HepG2 (cell line): ENCODE results near the gene RNF25. TPM values are rescaled to one million over a fixed set of nuclear protein-coding genes. Genes with fewer than 3 reads are reported as not detected.

ENCODE experiments used
- ARID2 ChIP-seq: sonication (generic); formaldehyde crosslinking; IDR thresholded peaks from 2 replicates; pipeline ENCODE4 v1.8.1; 2022; ENCODE audit warnings: mild to moderate bottlenecking, missing genetic modification reagents, borderline replicate concordance
- DR1 ChIP-seq: sonication (generic); formaldehyde crosslinking; IDR thresholded peaks from 2 replicates; pipeline ENCODE4 v1.8.0; 2021; ENCODE audit warnings: mild to moderate bottlenecking, missing genetic modification reagents, inconsistent platforms
- ELF1 ChIP-seq: sonication (generic); formaldehyde crosslinking; IDR thresholded peaks from 2 replicates; pipeline ENCODE4 v1.4.0; 2020; ENCODE audit warnings: missing genetic modification reagents
- FOSL2 ChIP-seq: sonication (generic); formaldehyde crosslinking; IDR thresholded peaks from 2 replicates; pipeline ENCODE4 v1.4.0; 2020; ENCODE audit warnings: missing genetic modification reagents
- FOXA3 ChIP-seq: IDR thresholded peaks from 2 replicates; pipeline ENCODE4 v1.6.1; 2016; ENCODE audit warnings: missing genetic modification reagents, missing compliant biosample characterization
- GLI4 ChIP-seq: sonication (generic); formaldehyde crosslinking; IDR thresholded peaks from 2 replicates; pipeline ENCODE4 v1.5.1; 2020; ENCODE audit warnings: missing genetic modification reagents, mild to moderate bottlenecking, moderate library complexity, borderline replicate concordance
- HMGXB4 ChIP-seq, 2 experiments: sonication (generic) in 1 of 2; formaldehyde crosslinking in 1 of 2; IDR thresholded peaks; 2 replicates each; pipeline versions ENCODE4 v1.4.0 to v1.6.1; 2018 to 2020; ENCODE audit warnings: missing genetic modification reagents in 2 of 2, borderline replicate concordance in 1 of 2, low read depth in 1 of 2, mild to moderate bottlenecking in 1 of 2, missing biosample characterization in 1 of 2
- IRF2 ChIP-seq: IDR thresholded peaks from 2 replicates; pipeline ENCODE4 v1.6.1; 2018; ENCODE audit warnings: missing genetic modification reagents, missing compliant biosample characterization
- MTERF4 ChIP-seq: sonication (generic); formaldehyde crosslinking; IDR thresholded peaks from 2 replicates; pipeline ENCODE4 v1.8.0; 2023; ENCODE audit warnings: mild to moderate bottlenecking, missing genetic modification reagents
- MXD1 ChIP-seq: sonication (generic); formaldehyde crosslinking; IDR thresholded peaks from 2 replicates; pipeline ENCODE4 v1.4.0; 2020; ENCODE audit warnings: mild to moderate bottlenecking, missing genetic modification reagents
- NFYC ChIP-seq: IDR thresholded peaks from 2 replicates; pipeline ENCODE4 v1.6.1; 2016; ENCODE audit warnings: missing genetic modification reagents, missing compliant biosample characterization
- NR2F1 ChIP-seq, 2 experiments: fragments of 450-650 bp in 1 of 2; formaldehyde crosslinking in 1 of 2; IDR thresholded peaks; 2 replicates each; pipeline versions ENCODE4 v1.5.0 to v1.6.1; 2016 to 2020; ENCODE audit warnings: mild to moderate bottlenecking in 1 of 2, missing compliant biosample characterization in 1 of 2, missing genetic modification reagents in 1 of 2, moderate library complexity in 1 of 2
- SNAPC2 ChIP-seq: sonication (generic); formaldehyde crosslinking; IDR thresholded peaks from 2 replicates; pipeline ENCODE4 v1.8.1; 2022; ENCODE audit warnings: mild to moderate bottlenecking, missing genetic modification reagents
- SP140L ChIP-seq: sonication (generic); formaldehyde crosslinking; IDR thresholded peaks from 2 replicates; pipeline ENCODE4 v1.4.0; 2020; ENCODE audit warnings: missing genetic modification reagents, borderline replicate concordance
- SP5 ChIP-seq: IDR thresholded peaks from 2 replicates; pipeline ENCODE4 v1.6.1; 2016; ENCODE audit warnings: low read depth, borderline replicate concordance
- TCF7L2 ChIP-seq: IDR thresholded peaks from 2 replicates; pipeline ENCODE4 v1.6.1; 2011; ENCODE audit warnings: mild to moderate bottlenecking, low read depth, low read length, moderate library complexity
- TOPORS ChIP-seq: sonication (generic); formaldehyde crosslinking; IDR thresholded peaks from 2 replicates; pipeline ENCODE4 v1.8.0; 2023; ENCODE audit warnings: mild to moderate bottlenecking, missing genetic modification reagents
- XRCC5 ChIP-seq: fragments of 200-400 bp; formaldehyde crosslinking; optimal IDR thresholded peaks from 2 replicates; pipeline ENCODE3; 2017; ENCODE audit warnings: mild to moderate bottlenecking, low read length
- ZFP82 ChIP-seq: sonication (generic); formaldehyde crosslinking; IDR thresholded peaks from 2 replicates; pipeline ENCODE4 v1.5.1; 2020; ENCODE audit warnings: mild to moderate bottlenecking, missing genetic modification reagents, borderline replicate concordance
- ZFP91 ChIP-seq: sonication (generic); formaldehyde crosslinking; IDR thresholded peaks from 2 replicates; pipeline ENCODE4 v1.9.0; 2022; ENCODE audit warnings: missing genetic modification reagents, mild to moderate bottlenecking, borderline replicate concordance
- ZNF230 ChIP-seq: sonication (generic); formaldehyde crosslinking; IDR thresholded peaks from 2 replicates; pipeline ENCODE4 v1.4.0; 2020; ENCODE audit warnings: mild to moderate bottlenecking, missing genetic modification reagents
- ZNF296 ChIP-seq: sonication (generic); formaldehyde crosslinking; conservative IDR thresholded peaks from 2 replicates; pipeline ENCODE4 v1.5.0; 2020; ENCODE audit warnings: mild to moderate bottlenecking, missing genetic modification reagents
- ZNF382 ChIP-seq: sonication (generic); formaldehyde crosslinking; IDR thresholded peaks from 2 replicates; pipeline ENCODE4 v1.5.0; 2020; ENCODE audit warnings: missing genetic modification reagents, mild to moderate bottlenecking, borderline replicate concordance
- ZNF432 ChIP-seq: sonication (generic); formaldehyde crosslinking; IDR thresholded peaks from 2 replicates; pipeline ENCODE4 v1.5.0; 2020; ENCODE audit warnings: missing genetic modification reagents, mild to moderate bottlenecking, borderline replicate concordance
- ZNF672 ChIP-seq: sonication (generic); formaldehyde crosslinking; IDR thresholded peaks from 2 replicates; pipeline ENCODE4 v1.8.1; 2022; ENCODE audit warnings: missing genetic modification reagents
- polyA plus RNA-seq, 8 experiments: library from polyadenylated mRNA; depleted of rRNA in 3 of 8; stranded (reverse) in 7 of 8; unstranded in 1 of 8; fragments of >200 nt; fragmentation: Illumina TruSeq in 4 of 8; extraction: Trizol in 4 of 8; gene quantifications; 2 replicates each; pipeline versions ENCODE4 v1.2.1 to v1.2.3, GENCODE V29; 2011 to 2016; ENCODE audit warnings: low read depth in 4 of 8, missing spikeins in 1 of 8, mixed read lengths in 1 of 8; ENCODE audit not compliant: insufficient read depth in 1 of 8
- total RNA-seq, 5 experiments: library from RNA; depleted of rRNA; stranded (reverse); fragments of >200 nt; fragmentation: Illumina TruSeq; extraction: Trizol; gene quantifications; 2 replicates each; pipeline ENCODE4 v1.2.3, GENCODE V29; 2016; ENCODE audit warnings: low read depth in 1 of 5

RNF25 gene
- total and polyA plus RNA-seq, 2 of the 13 experiments (the other 11 are each of a cell fraction or from before 2014, with no cell fraction given) = 37.0 to 87.6 TPM

GRCh38 chr2:218671654-218672566 lies at the start of gene RNF25, which contains the start of gene STK36 (continued):
- TF ChIP-seq MTERF4 (peak; percentile 75), ELF1 (CRISPR knock-in tag) (peak; percentile 94), GLI4 (CRISPR knock-in tag) (no peak), ARID2 (CRISPR knock-in tag) (no peak), HMGXB4 (CRISPR knock-in tag; IDR thresholded peaks at IDR 0.05; ENCODE audit: borderline replicate concordance in 1 of 2, low read depth in 1 of 2) (peak; percentile 68 to 89; a peak in 3 of 4 replicates), TCF7L2 (no peak), TOPORS (CRISPR knock-in tag) (peak; percentile 74; the same call in 1 of the 2 replicates), ZFP91 (CRISPR knock-in tag) (peak; percentile 91), MXD1 (CRISPR knock-in tag) (peak; percentile 53; the same call in 1 of the 2 replicates), SNAPC2 (CRISPR knock-in tag) (peak; percentile 77), SP140L (CRISPR knock-in tag) (no peak), SP5 (CRISPR knock-in tag) (no peak), DR1 (CRISPR knock-in tag) (peak; percentile 77), IRF2 (CRISPR knock-in tag) (peak; percentile 79), ZNF382 (no peak), FOXA3 (CRISPR knock-in tag) (no peak), ZNF672 (no peak), FOSL2 (peak; percentile 37), NR2F1 (CRISPR knock-in tag; IDR thresholded peaks at IDR 0.05) (0 out of 4 replicates have a peak, but pooled peaks of 1 of the 2 experiments have one; percentile 21), ZNF230 (CRISPR knock-in tag) (peak; percentile 90; the same call in 1 of the 2 replicates), ZFP82 (CRISPR knock-in tag) (no peak), ZNF296 (CRISPR knock-in tag) (no peak), ZNF432 (CRISPR knock-in tag) (no peak), XRCC5 (peak; percentile 73), NFYC (no peak)
